Stimulated activated CD4-positive, alpha-beta T cell treated with anti-CD3 and anti-CD28 coated beads, Interleukin-15, amount 100 ng/mL, for 1 hour (primary cell): Measurements from ENCODE around the gene BCL2L1.

Source experiments
- DNase-seq, 2 donors: peaks; one replicate each; pipeline ENCODE4 v3.0.0-alpha.2; 2020; ENCODE audit warnings: low read depth in 1 of 2, low spot score in 1 of 2

Gene BCL2L1

GRCh38 chr20:31710423-31711108 is 12.1 kb downstream of the BCL2L1 start:
- DNase-seq, result no peak

GRCh38 chr20:31709939-31710338 is 12.7 kb downstream of the BCL2L1 start:
- no peak for DNase-seq

GRCh38 chr20:31708736-31709534 is 13.7 kb downstream of the BCL2L1 start:
- no peak for DNase-seq

GRCh38 chr20:31707994-31708735 is 14.5 kb downstream of the BCL2L1 start:
- DNase-seq, result no peak

GRCh38 chr20:31707258-31707615 is 15.4 kb downstream of the BCL2L1 start:
- no peak for DNase-seq

- no peak for DNase-seq
Measured at GRCh38 chr20:31706607-31707257, 15.9 kb downstream of the BCL2L1 start.

- no peak for DNase-seq
Measured at GRCh38 chr20:31705598-31706597, 16.8 kb downstream of the BCL2L1 start.

GRCh38 chr20:31705191-31705590 is 17.5 kb downstream of the BCL2L1 start:
- no peak for DNase-seq

GRCh38 chr20:31704225-31705119 is 18.2 kb downstream of the BCL2L1 start:
- no peak for DNase-seq

GRCh38 chr20:31701591-31701990 is 21.1 kb downstream of the BCL2L1 start:
- DNase-seq, result no peak

- DNase-seq, result no peak
Measured at GRCh38 chr20:31700747-31701146, 21.9 kb downstream of the BCL2L1 start.

GRCh38 chr20:31699801-31700728 is 22.6 kb downstream of the BCL2L1 start:
- no peak for DNase-seq

GRCh38 chr20:31698803-31699718 is 23.6 kb downstream of the BCL2L1 start:
- DNase-seq, result no peak

- DNase-seq, result no peak
Measured at GRCh38 chr20:31698243-31698802, 24.3 kb downstream of the BCL2L1 start.

- no peak for DNase-seq
Measured at GRCh38 chr20:31695849-31696804, 26.5 kb downstream of the BCL2L1 start.
